Measurements from ENCODE around the gene LOXL1. TPM values are rescaled to one million over a fixed set of nuclear protein-coding genes. Genes with fewer than 3 reads are reported as not detected.
A peak's percentile ranks its signal among the peaks of the same experiment; 100 is the strongest.

Gene LOXL1
- total RNA-seq, 1 donor from 2014 or later = 5.3 TPM

DNA sequence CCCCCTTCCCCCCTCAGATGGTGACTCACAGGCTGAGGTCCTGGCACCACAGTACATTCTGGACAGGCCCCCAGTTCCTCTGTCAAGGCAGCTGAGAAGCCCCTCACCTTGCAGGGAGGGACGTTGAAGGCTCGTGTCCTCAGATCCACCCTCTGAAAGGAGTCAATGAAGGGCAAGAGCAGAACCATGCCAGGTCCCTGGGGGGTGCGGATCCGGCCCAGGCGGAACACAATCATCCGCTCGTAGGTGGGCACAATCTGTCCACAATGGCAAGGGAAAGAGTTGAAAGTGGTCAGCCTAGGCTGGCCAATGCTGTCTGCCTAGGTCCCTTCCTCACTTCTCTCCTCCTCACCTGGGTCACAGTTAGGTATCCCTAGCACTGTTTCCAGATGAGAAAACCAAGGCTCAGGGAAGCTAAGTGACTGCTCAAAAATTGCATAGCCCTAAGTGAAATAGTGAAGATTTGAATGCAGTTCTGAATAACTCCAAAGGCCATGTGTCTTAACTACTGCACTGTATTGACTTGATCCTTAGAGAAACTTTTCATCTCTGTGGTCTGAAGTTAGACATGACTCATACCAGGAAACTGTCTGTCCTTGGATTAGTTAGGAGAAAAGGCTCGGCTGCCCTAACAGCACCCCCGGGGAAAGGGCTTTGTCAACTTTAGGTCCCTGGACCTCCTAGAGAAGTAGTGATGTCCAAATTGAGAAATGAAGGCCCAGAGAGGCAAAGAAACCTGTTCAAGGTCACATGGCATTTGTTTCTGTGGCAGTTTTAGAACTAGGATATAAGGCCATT lies 62.9 kb downstream of the LOXL1 start:
- no peak for TF ChIP-seq CTCF (IDR thresholded peaks at IDR 0.05; ENCODE audit: insufficient read depth, low read length, severe bottlenecking)
- no peak for FAIRE-seq
- Histone ChIP-seq H3K27me3 (ENCODE audit: control insufficient read depth, insufficient read depth, low read length) (no peaks in the 10 kb centered on the region), H3K36me3 (ENCODE audit: control insufficient read depth, insufficient read depth, low read length) (peaks cover 1% of the 10 kb centered on the region), H3K4me3 (ENCODE audit: low read depth, low read length) (no peak overlapping the region)
- peak; percentile 89 for DNase-seq (ENCODE audit: low read depth)

- FAIRE-seq (no peak), DNase-seq (ENCODE audit: low read depth) (no peak)
- Histone ChIP-seq H3K4me3 (ENCODE audit: low read depth, low read length) (no peak overlapping the region), H3K36me3 (ENCODE audit: control insufficient read depth, insufficient read depth, low read length) (no peaks in the 10 kb centered on the region), H3K27me3 (ENCODE audit: control insufficient read depth, insufficient read depth, low read length) (no peaks in the 10 kb centered on the region)
- TF ChIP-seq CTCF (IDR thresholded peaks at IDR 0.05; ENCODE audit: insufficient read depth, low read length, severe bottlenecking) = no peak
Measured at GRCh38 chr15:73990250-73991005, 64.2 kb downstream of the LOXL1 start.

DNA sequence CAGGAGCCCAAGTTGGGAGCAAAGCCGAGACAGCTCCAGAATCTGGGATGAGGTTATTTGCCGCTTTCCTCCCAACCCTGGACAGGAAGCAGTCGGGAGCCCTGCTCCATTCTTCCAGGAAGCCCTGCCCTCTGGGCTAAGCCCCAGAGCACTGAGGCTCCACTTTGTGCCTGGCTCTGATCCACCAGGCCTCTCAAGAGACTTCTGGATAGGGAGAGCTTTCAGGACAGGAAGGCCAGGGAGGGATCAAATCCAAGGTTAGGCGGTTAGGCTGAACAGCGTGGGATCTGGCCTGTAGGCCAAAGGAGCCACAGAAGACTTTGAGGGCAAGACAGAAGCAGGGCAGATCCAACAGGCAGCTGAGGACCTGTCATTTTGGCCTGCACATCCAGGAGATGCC lies 65.0 kb downstream of the LOXL1 start:
- no peak for TF ChIP-seq CTCF (IDR thresholded peaks at IDR 0.05; ENCODE audit: insufficient read depth, low read length, severe bottlenecking)
- no peak for FAIRE-seq
- no peaks in the 10 kb centered on the region for H3K36me3 ChIP-seq (ENCODE audit: control insufficient read depth, insufficient read depth, low read length)
- no peak for DNase-seq (ENCODE audit: low read depth)
- H3K27me3 ChIP-seq (ENCODE audit: control insufficient read depth, insufficient read depth, low read length) = no peaks in the 10 kb centered on the region
- peak overlapping the region; percentile 60 for H3K4me3 ChIP-seq (ENCODE audit: low read depth, low read length)

DNA sequence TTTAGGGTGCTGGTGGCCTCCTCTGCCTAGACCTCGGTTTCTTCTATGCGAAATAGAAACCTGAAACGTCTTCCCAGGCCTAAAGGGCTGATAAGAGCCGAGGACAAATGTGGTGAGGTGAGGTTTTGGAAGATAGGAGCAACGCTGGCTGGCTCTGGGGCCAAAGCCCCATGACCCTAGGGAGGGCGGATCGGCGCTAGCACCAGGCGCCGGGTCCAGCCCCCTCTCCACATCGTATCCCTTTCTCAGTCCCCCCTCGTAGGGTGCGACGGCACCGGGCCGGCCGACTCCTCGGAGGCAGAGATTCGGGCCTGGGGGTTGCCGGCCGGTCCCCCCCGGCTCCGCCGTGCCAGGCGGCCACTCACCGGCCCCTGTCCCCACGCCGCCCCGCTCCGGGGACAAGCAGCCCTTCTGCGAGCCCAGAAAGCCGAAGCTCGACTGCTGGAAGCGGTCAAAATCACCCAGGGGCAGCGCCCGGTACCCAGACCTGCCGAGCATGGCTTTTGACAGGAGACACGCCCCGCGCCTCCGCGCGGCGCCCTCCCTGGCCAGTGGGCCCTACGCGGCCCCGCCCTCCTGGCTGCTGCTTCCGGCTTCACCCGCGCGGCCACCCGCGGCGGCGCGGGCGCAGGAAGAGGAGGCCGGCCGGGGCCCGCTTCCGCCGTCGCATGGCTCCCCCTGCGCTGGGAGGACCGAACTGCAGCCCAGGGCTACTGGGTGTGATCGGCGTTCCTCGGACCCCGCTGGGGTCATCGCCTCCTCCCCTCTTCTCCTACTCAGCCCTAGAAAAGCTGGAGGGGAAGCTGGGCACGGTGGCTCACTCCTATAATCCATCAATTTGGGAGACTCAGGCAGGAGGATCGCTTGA lies 65.7 kb downstream of the LOXL1 start, which contains the start of gene STOML1:
Gene STOML1 (minus strand): TSS at position 570 of the 868 bp plus-strand sequence. CDS start 72 bp downstream, at position 498.
- H3K4me3 ChIP-seq (ENCODE audit: low read depth, low read length) = peak within 1 kb of the TSS; percentile 60
- peak; percentile 89 for TF ChIP-seq CTCF (IDR thresholded peaks at IDR 0.05; ENCODE audit: insufficient read depth, low read length, severe bottlenecking)
- DNase-seq (ENCODE audit: low read depth) (peak; percentile 79), FAIRE-seq (no peak)
- no peaks in the 10 kb centered on the region for H3K36me3 ChIP-seq (ENCODE audit: control insufficient read depth, insufficient read depth, low read length)
- H3K27me3 ChIP-seq (ENCODE audit: control insufficient read depth, insufficient read depth, low read length) = no peaks in the 10 kb centered on the region

GRCh38 chr15:73992594-73992898 lies 66.3 kb downstream of the LOXL1 start:
- no peak for TF ChIP-seq CTCF (IDR thresholded peaks at IDR 0.05; ENCODE audit: insufficient read depth, low read length, severe bottlenecking)
- H3K4me3 ChIP-seq (ENCODE audit: low read depth, low read length) = no peak overlapping the region
- FAIRE-seq (no peak), DNase-seq (ENCODE audit: low read depth) (no peak)
- no peaks in the 10 kb centered on the region for H3K27me3 ChIP-seq (ENCODE audit: control insufficient read depth, insufficient read depth, low read length)
- no peaks in the 10 kb centered on the region for H3K36me3 ChIP-seq (ENCODE audit: control insufficient read depth, insufficient read depth, low read length)
